Heart left ventricle (tissue), 13 donors: ENCODE results near the gene CLMN.

Experiments
- CTCF ChIP-seq, 12 donors: fragments of 200-600 bp; sonication (generic) in 4 of 12; IDR thresholded peaks; one replicate each; pipeline versions ENCODE4 v1.5.0 to v1.8.0; 2018 to 2022; ENCODE audit warnings: antibody characterized with exemption in 12 of 12, mild to moderate bottlenecking in 5 of 12
- POLR2A ChIP-seq, 2 donors: fragments of 450-650 bp; IDR thresholded peaks; one replicate each; pipeline ENCODE4 v1.6.1; 2017; ENCODE audit warnings: antibody characterized with exemption in 2 of 2, mild to moderate bottlenecking in 2 of 2, moderate library complexity in 2 of 2
- donor health status: ischemic (EF 13 %, LVEDD 7.1; RV severe dilation, severe dysfunction).
- donor health status: DM: no; HTN: yes; CAD: no.
- donor health status: DM: no; HTN: no; CAD: no.
- donor health status: ischemic (EF 25% LVEDD 6.9; RV normal size, moderate dysfunction).
- donor health status: ischemic (EF 25% LVEDD 5.7; RV mildly dilated, moderate dysfunction).
- donor health status: ischemic (EF 35%, LVEDD 5.7; RV mildly dilated, moderate dysfunction).
- donor health status: nonischemic (EF 11% LVEDD 7.7; RV severe dilation, severe dysfunction).
- donor health status: DM: yes; HTN: yes; CAD: no.
- donor health status: PGD.
- donor health status: ischemic (EF 29% LVEDD 5.4; RV normal size, mild dysfunction).
- donor health status: nonischemic (EF 23%, LVEDD 6.1; RV moderate dilation, normal function).

- TF ChIP-seq CTCF (IDR thresholded peaks at IDR 0.05): no peak
- no peak for TF ChIP-seq POLR2A (IDR thresholded peaks at IDR 0.05)
Measured at GRCh38 chr14:95173518-95173917, 146.2 kb downstream of the CLMN start.
